OCI-LY3 (cell line): ENCODE data around the gene DMRTA1.

ENCODE experiments used
- H2AFZ ChIP-seq: fragments of 200-600, 300-600 bp; shearing (Covaris generic); 2 replicates; pipeline ENCODE4 v1.6.0; 2014; ENCODE audit warnings: antibody characterized with exemption, low read depth, low read length
- H3K27ac ChIP-seq: fragments of 200-600, 300-600 bp; sonication (generic); 2 replicates; pipeline ENCODE4 v1.5.1; 2014; ENCODE audit warnings: mild to moderate bottlenecking, low read length, moderate library complexity, mixed read lengths
- H3K27me3 ChIP-seq: fragments of 200-600, 300-600 bp; sonication (generic); 2 replicates; pipeline ENCODE4 v1.6.1; 2014; ENCODE audit warnings: low read depth, low read length, mixed read lengths
- H3K36me3 ChIP-seq: fragments of 200-600, 300-600 bp; sonication (generic); replicated peaks from 2 replicates; pipeline ENCODE3; 2014; ENCODE audit warnings: low read depth, low read length, mixed read lengths
- H3K4me1 ChIP-seq: fragments of 300-600, 200-600 bp; sonication (generic); 2 replicates; pipeline ENCODE4 v1.6.1; 2014; ENCODE audit warnings: low read length, mixed read lengths
- H3K4me2 ChIP-seq: fragments of 200-600, 300-600 bp; sonication (generic); 2 replicates; pipeline ENCODE4 v1.6.1; 2014; ENCODE audit warnings: low read length, mixed read lengths
- H3K4me3 ChIP-seq: fragments of 300-600, 200-600 bp; sonication (generic); 2 replicates; pipeline ENCODE4 v1.5.1; 2014; ENCODE audit warnings: antibody characterized with exemption, mild to moderate bottlenecking, low read length, moderate library complexity
- H3K79me2 ChIP-seq: fragments of 300-600, 200-600 bp; shearing (Covaris generic); 2 replicates; pipeline ENCODE4 v1.6.1; 2014; ENCODE audit warnings: mild to moderate bottlenecking, low read length, mixed read lengths
- H3K9ac ChIP-seq: fragments of 300-600, 200-600 bp; shearing (Covaris generic); 2 replicates; pipeline ENCODE4 v1.6.0; 2014; ENCODE audit warnings: mild to moderate bottlenecking, low read length, moderate library complexity
- H3K9me3 ChIP-seq: fragments of 200-600, 300-600 bp; shearing (Covaris generic); 2 replicates; pipeline ENCODE4 v1.6.1; 2014; ENCODE audit warnings: low read length, mixed read lengths; ENCODE audit not compliant: insufficient read depth
- H4K20me1 ChIP-seq: fragments of 200-600, 300-600 bp; sonication (generic); 2 replicates; pipeline ENCODE4 v1.6.1; 2016; ENCODE audit warnings: low read length, mixed read lengths; ENCODE audit not compliant: insufficient read depth
- EZH2phosphoT487 ChIP-seq: fragments of 200-600 bp; shearing (Covaris generic); IDR thresholded peaks from 2 replicates; pipeline ENCODE4 v1.6.1; 2018; ENCODE audit warnings: antibody characterized with exemption, mixed run types, low read depth
- TF ChIP-seq, protein P1 (sequence below): fragments of 200-600, 300-600 bp; sonication (generic); IDR thresholded peaks from 2 replicates; pipeline ENCODE4 v1.5.1; 2014; ENCODE audit warnings: antibody characterized with exemption, low read length, low read depth

Gene DMRTA1

DNA sequence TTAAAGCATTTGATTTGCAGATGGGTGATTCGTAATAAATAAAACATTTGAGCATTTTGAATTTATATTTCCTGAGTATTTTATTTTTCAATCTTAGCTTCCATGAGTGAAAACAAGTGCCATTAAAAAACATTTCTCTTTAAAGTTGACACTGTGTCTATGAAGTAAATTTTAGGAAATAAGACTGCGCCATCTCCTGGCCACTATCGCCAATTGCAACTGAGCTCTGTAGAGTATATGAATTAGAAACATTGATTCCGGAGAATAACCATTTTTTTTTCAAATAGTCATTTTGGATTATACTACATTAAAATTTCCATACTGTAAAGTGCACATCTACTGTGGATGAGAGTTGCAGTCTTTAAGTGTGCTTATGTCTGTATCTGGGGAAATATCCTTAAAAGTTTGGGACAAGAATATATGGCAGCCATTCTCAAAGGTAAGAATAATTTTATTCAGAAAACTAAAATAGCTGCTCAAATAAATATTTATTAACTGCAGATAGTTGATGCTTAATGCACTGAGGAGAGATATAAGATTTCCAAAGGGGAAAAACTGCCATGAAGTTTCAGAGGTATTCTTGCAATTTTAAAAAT is 5.9 kb downstream of the DMRTA1 start:
- peak overlapping the region; percentile 68 for H3K4me2 ChIP-seq
- no peaks in the 10 kb centered on the region for H3K36me3 ChIP-seq
- no peaks in the 10 kb centered on the region for H3K9me3 ChIP-seq
- no peaks in the 10 kb centered on the region for H3K79me2 ChIP-seq
- TF ChIP-seq, protein P1, sequence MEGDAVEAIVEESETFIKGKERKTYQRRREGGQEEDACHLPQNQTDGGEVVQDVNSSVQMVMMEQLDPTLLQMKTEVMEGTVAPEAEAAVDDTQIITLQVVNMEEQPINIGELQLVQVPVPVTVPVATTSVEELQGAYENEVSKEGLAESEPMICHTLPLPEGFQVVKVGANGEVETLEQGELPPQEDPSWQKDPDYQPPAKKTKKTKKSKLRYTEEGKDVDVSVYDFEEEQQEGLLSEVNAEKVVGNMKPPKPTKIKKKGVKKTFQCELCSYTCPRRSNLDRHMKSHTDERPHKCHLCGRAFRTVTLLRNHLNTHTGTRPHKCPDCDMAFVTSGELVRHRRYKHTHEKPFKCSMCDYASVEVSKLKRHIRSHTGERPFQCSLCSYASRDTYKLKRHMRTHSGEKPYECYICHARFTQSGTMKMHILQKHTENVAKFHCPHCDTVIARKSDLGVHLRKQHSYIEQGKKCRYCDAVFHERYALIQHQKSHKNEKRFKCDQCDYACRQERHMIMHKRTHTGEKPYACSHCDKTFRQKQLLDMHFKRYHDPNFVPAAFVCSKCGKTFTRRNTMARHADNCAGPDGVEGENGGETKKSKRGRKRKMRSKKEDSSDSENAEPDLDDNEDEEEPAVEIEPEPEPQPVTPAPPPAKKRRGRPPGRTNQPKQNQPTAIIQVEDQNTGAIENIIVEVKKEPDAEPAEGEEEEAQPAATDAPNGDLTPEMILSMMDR = peak; percentile 95
- TF ChIP-seq EZH2phosphoT487 = no peak
- peak overlapping the region; percentile 61 for H3K4me3 ChIP-seq
- peaks cover 10% of the 10 kb centered on the region for H3K27me3 ChIP-seq
- H4K20me1 ChIP-seq = no peaks in the 10 kb centered on the region
- H3K4me1 ChIP-seq = peaks cover 17% of the 10 kb centered on the region
- peak overlapping the region; percentile 27; the same call in 1 of the 2 replicates for H3K9ac ChIP-seq
- no peak overlapping the region for H3K27ac ChIP-seq
- H2AFZ ChIP-seq = 0 out of 2 replicates have a peak overlapping the region, but pooled peaks have one; percentile 28

DNA sequence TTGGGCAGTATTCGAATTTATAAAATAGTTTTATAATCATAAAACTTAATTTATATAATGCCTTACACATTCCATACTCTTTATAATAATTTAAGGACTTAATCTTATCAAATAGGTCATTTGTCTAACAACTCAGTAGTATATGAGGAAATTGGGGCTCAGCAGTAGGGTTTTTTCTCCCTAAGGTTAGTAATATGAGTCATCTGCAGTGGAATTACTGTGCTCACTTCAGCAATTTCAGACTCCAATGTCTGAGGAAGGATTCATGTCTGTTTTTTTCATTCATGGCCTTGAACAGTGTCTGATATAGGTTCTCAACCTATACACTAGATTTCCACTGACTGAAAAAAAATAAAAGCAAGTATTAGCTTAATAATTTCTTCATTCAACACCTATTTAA is 7.4 kb downstream of the DMRTA1 start:
- TF ChIP-seq, protein P1 = no peak
- TF ChIP-seq EZH2phosphoT487 = no peak
- H3K4me1 ChIP-seq = peaks cover 17% of the 10 kb centered on the region
- H3K36me3 ChIP-seq = no peaks in the 10 kb centered on the region
- H3K4me2 ChIP-seq = no peak overlapping the region
- H3K4me3 ChIP-seq = no peak overlapping the region
- H3K9ac ChIP-seq = no peak overlapping the region
- no peak overlapping the region for H3K27ac ChIP-seq
- H2AFZ ChIP-seq = no peak overlapping the region
- no peaks in the 10 kb centered on the region for H4K20me1 ChIP-seq
- H3K27me3 ChIP-seq = peaks cover 10% of the 10 kb centered on the region
- no peaks in the 10 kb centered on the region for H3K9me3 ChIP-seq
- no peaks in the 10 kb centered on the region for H3K79me2 ChIP-seq

DNA sequence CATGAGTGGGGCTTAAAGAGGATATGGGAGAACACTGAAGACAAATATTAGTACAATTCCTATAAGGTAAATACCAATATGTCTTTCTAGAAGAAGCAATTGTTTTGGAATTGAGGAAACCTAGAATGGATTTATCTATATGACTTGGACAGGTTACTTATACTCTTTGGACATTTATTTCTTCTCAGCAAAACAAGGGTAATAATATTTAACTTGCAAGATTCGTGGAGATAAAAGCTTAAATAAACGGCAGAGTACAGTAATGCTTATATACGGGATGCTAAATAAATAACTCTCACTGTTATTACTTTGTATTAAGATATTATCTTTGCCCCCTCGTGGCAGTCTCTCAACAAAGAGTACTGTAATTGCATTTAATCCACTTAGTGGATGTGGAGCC is 8.6 kb downstream of the DMRTA1 start:
- Histone ChIP-seq H3K4me1 (peaks cover 17% of the 10 kb centered on the region), H3K9ac (no peak overlapping the region), H3K27ac (no peak overlapping the region), H4K20me1 (no peaks in the 10 kb centered on the region), H2AFZ (no peak overlapping the region), H3K4me3 (no peak overlapping the region), H3K36me3 (no peaks in the 10 kb centered on the region), H3K9me3 (no peaks in the 10 kb centered on the region), H3K79me2 (no peaks in the 10 kb centered on the region), H3K27me3 (peaks cover 10% of the 10 kb centered on the region), H3K4me2 (no peak overlapping the region)
- TF ChIP-seq, protein P1 = no peak
- TF ChIP-seq EZH2phosphoT487 = no peak

DNA sequence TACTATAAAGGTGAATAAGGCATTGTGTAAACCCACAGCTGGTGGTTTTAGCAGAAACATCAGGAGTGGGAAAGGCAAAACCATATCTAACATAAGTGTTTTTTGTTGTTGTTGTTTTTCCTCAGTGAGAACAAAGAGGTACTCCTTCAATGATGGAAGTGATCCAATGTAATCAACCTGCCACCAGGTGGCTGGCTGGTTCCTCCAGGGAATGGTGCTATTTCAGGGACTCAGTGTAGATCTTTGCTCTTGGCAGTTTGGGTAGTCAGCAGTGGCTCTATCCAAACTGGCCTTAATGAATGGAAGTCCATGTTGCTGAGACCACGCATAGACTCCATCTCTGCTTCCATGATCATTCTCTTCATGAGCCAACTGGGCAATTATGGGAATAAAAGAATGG is 10.8 kb downstream of the DMRTA1 start:
- peaks cover 17% of the 10 kb centered on the region for H3K4me1 ChIP-seq
- H3K4me2 ChIP-seq = no peak overlapping the region
- no peaks in the 10 kb centered on the region for H3K9me3 ChIP-seq
- no peaks in the 10 kb centered on the region; the same call in 1 of the 2 replicates for H3K27me3 ChIP-seq
- H3K4me3 ChIP-seq = no peak overlapping the region
- no peak overlapping the region for H3K9ac ChIP-seq
- H3K27ac ChIP-seq = no peak overlapping the region
- no peaks in the 10 kb centered on the region for H4K20me1 ChIP-seq
- H2AFZ ChIP-seq = no peak overlapping the region
- TF ChIP-seq, protein P1 = no peak
- no peak for TF ChIP-seq EZH2phosphoT487
- H3K79me2 ChIP-seq = no peaks in the 10 kb centered on the region
- no peaks in the 10 kb centered on the region for H3K36me3 ChIP-seq
